Keratinocyte (primary cell): ENCODE measurements around the gene ATXN3L. TPM values are rescaled to one million over a fixed set of nuclear protein-coding genes. Genes with fewer than 3 reads are reported as not detected.

Experiments
- DNase-seq: peaks from one replicate; pipeline ENCODE4 v3.0.0-alpha.2; 2011; ENCODE audit warnings: low read depth, missing footprints, low spot score
- FAIRE-seq: peaks from 2 replicates; lab custom pipeline; 2011; peaks lifted over from hg19 to GRCh38; lab: Jason Lieb, UNC
- H2AFZ ChIP-seq: 2 replicates; pipeline ENCODE4 v1.6.0; 2012; ENCODE audit warnings: low read length, control low read depth, inconsistent platforms; ENCODE audit not compliant: control insufficient read depth
- H3K27ac ChIP-seq: 2 replicates; pipeline ENCODE4 v1.5.1; 2011; ENCODE audit warnings: low read length; ENCODE audit not compliant: control insufficient read depth, insufficient read depth
- H3K27me3 ChIP-seq: 3 replicates; pipeline ENCODE4 v1.6.0; 2011; ENCODE audit warnings: low read length; ENCODE audit not compliant: control insufficient read depth, insufficient read depth; ENCODE audit errors: extremely low read depth
- H3K36me3 ChIP-seq, 2 experiments: 2 replicates in 1 of 2; 3 replicates in 1 of 2; pipeline ENCODE4 v1.5.1; 2011; ENCODE audit warnings: low read length in 2 of 2, mild to moderate bottlenecking in 1 of 2; ENCODE audit not compliant: control insufficient read depth in 2 of 2, insufficient read depth in 2 of 2; ENCODE audit errors: extremely low read depth in 1 of 2
- H3K4me1 ChIP-seq: 3 replicates; pipeline ENCODE4 v1.5.1; 2011; ENCODE audit warnings: low read length; ENCODE audit not compliant: control insufficient read depth, insufficient read depth; ENCODE audit errors: extremely low read depth
- H3K4me2 ChIP-seq: 3 replicates; pipeline ENCODE4 v1.6.0; 2011; ENCODE audit warnings: low read depth, low read length; ENCODE audit not compliant: control insufficient read depth, insufficient read depth; ENCODE audit errors: extremely low read depth
- H3K4me3 ChIP-seq, 3 experiments: fragments of 200-600 bp in 1 of 3; sonication (generic) in 1 of 3; 2 replicates in 2 of 3; 3 replicates in 1 of 3; pipeline ENCODE4 v1.5.1; 2011 to 2016; ENCODE audit warnings: low read length in 3 of 3, mild to moderate bottlenecking in 3 of 3, control low read depth in 2 of 3, inconsistent platforms in 1 of 3, low read depth in 1 of 3, mixed read lengths in 1 of 3, mixed run types in 1 of 3, moderate library complexity in 1 of 3; ENCODE audit not compliant: control insufficient read depth in 2 of 3, insufficient read depth in 2 of 3; ENCODE audit errors: extremely low read depth in 1 of 3
- H3K79me2 ChIP-seq: 2 replicates; pipeline ENCODE4 v1.6.0; 2012; ENCODE audit warnings: low read length; ENCODE audit not compliant: control insufficient read depth, insufficient read depth
- H3K9ac ChIP-seq: 3 replicates; pipeline ENCODE4 v1.6.0; 2011; ENCODE audit warnings: low read length; ENCODE audit not compliant: control insufficient read depth, insufficient read depth; ENCODE audit errors: extremely low read depth
- H3K9me1 ChIP-seq: 3 replicates; pipeline ENCODE4 v1.6.0; 2011; ENCODE audit warnings: low read length; ENCODE audit not compliant: control insufficient read depth, insufficient read depth; ENCODE audit errors: extremely low read depth
- H3K9me3 ChIP-seq: 2 replicates; pipeline ENCODE4 v1.5.1; 2012; ENCODE audit warnings: low read depth, low read length; ENCODE audit not compliant: control insufficient read depth
- H4K20me1 ChIP-seq: 3 replicates; pipeline ENCODE4 v1.6.0; 2011; ENCODE audit warnings: low read length; ENCODE audit not compliant: control insufficient read depth, insufficient read depth; ENCODE audit errors: extremely low read depth
- CTCF ChIP-seq, 3 experiments: IDR thresholded peaks in 1 of 3; conservative IDR thresholded peaks in 1 of 3; optimal IDR thresholded peaks in 1 of 3; 2 replicates in 2 of 3; 3 replicates in 1 of 3; pipeline versions ENCODE3 to v1.5.1; 2011; ENCODE audit warnings: low read length in 3 of 3, mild to moderate bottlenecking in 3 of 3, moderate library complexity in 2 of 3, control low read depth in 1 of 3, inconsistent platforms in 1 of 3; ENCODE audit not compliant: insufficient read depth in 2 of 3; ENCODE audit errors: extremely low read depth in 1 of 3
- EZH2 ChIP-seq: IDR thresholded peaks from one replicate; pipeline ENCODE4 v1.6.1; 2012; ENCODE audit warnings: inconsistent platforms, mild to moderate bottlenecking, low read length, moderate library complexity
- dilution Hi-C: fragments of 300-500 bp; cut with MboI; formaldehyde crosslinking; loops from one replicate; pipeline ENCODE4 v1.7.0; 2020; ENCODE audit warnings: low sequenced_read_pairs; ENCODE audit not compliant: extremely low pct_ligation_motif_present
- polyA plus RNA-seq, 5 experiments: library from polyadenylated mRNA; depleted of rRNA in 3 of 5; stranded (reverse) in 3 of 5; stranded (forward) in 1 of 5; unstranded in 1 of 5; fragments of >200 nt; gene quantifications; 1 replicate in 1 of 5; 2 replicates in 3 of 5; 3 replicates in 1 of 5; pipeline versions ENCODE4 v1.2.1 to v1.2.3, GENCODE V29; 2011 to 2012; ENCODE audit warnings: missing spikeins in 2 of 5, low read depth in 1 of 5, low replicate concordance in 1 of 5

ATXN3L gene
- polyA plus RNA-seq, 1 donor (not counting 4 experiments of a cell fraction or from before 2014, with no cell fraction given) = not detected

- no peak for DNase-seq
These were observed 32.0 kb downstream of the ATXN3L start for GRCh38 chrX:13287816-13288215.

GRCh38 chrX:13285693-13286092 is 34.2 kb downstream of the ATXN3L start:
- no peak overlapping the region for H3K27ac ChIP-seq
- H3K4me2 ChIP-seq = no peak overlapping the region
- dilution Hi-C loops = no loop called here
- no peaks in the 10 kb centered on the region for H3K9me1 ChIP-seq
- no peak overlapping the region for H3K4me3 ChIP-seq
- peaks cover 6% of the 10 kb centered on the region for H3K9me3 ChIP-seq
- DNase-seq (no peak), FAIRE-seq (no peak)
- no peak for TF ChIP-seq EZH2
- TF ChIP-seq CTCF (optimal IDR thresholded peaks at IDR 0.05 in 1 of 3, IDR thresholded peaks at IDR 0.05 in 1 of 3, conservative IDR thresholded peaks at IDR 0.05 in 1 of 3; ENCODE audit: extremely low read depth in 1 of 3, insufficient read depth in 2 of 3, low read length in 3 of 3) = no peak
- H3K79me2 ChIP-seq = no peaks in the 10 kb centered on the region
- H2AFZ ChIP-seq = no peak overlapping the region
- H3K9ac ChIP-seq = no peak overlapping the region
- H3K4me1 ChIP-seq = peaks cover 17% of the 10 kb centered on the region
- H3K36me3 ChIP-seq = no peaks in the 10 kb centered on the region
- no peaks in the 10 kb centered on the region for H3K27me3 ChIP-seq
- H4K20me1 ChIP-seq = no peaks in the 10 kb centered on the region

More at GRCh38 chrX:13287816-13288215, 32.0 kb downstream of the ATXN3L start:
- Histone ChIP-seq H2AFZ (no peak overlapping the region), H3K79me2 (no peaks in the 10 kb centered on the region), H4K20me1 (no peaks in the 10 kb centered on the region), H3K9me3 (peaks cover 6% of the 10 kb centered on the region), H3K4me2 (no peak overlapping the region), H3K4me3 (no peak overlapping the region), H3K27me3 (no peaks in the 10 kb centered on the region), H3K4me1 (peaks cover 17% of the 10 kb centered on the region), H3K27ac (no peak overlapping the region), H3K9me1 (no peaks in the 10 kb centered on the region), H3K36me3 (no peaks in the 10 kb centered on the region), H3K9ac (no peak overlapping the region)
- no peak for TF ChIP-seq CTCF (optimal IDR thresholded peaks at IDR 0.05 in 1 of 3, IDR thresholded peaks at IDR 0.05 in 1 of 3, conservative IDR thresholded peaks at IDR 0.05 in 1 of 3; ENCODE audit: extremely low read depth in 1 of 3, insufficient read depth in 2 of 3, low read length in 3 of 3)
- TF ChIP-seq EZH2 = no peak
- dilution Hi-C loops = no loop called here
- peak; percentile 13 for FAIRE-seq
